HepG2 (cell line): ENCODE results near the gene NOVA2. TPM values are rescaled to one million over a fixed set of nuclear protein-coding genes. Genes with fewer than 3 reads are reported as not detected.

Experiments
- CAMTA2 ChIP-seq: sonication (generic); formaldehyde crosslinking; IDR thresholded peaks from 2 replicates; pipeline ENCODE4 v1.4.0; 2020; ENCODE audit warnings: mild to moderate bottlenecking, missing genetic modification reagents, borderline replicate concordance
- CCDC6 ChIP-seq: sonication (generic); formaldehyde crosslinking; IDR thresholded peaks from 2 replicates; pipeline ENCODE4 v1.8.1; 2022; ENCODE audit warnings: mild to moderate bottlenecking, missing genetic modification reagents, moderate library complexity
- CEBPG ChIP-seq: IDR thresholded peaks from 2 replicates; pipeline ENCODE4 v1.6.1; 2016
- JUNB ChIP-seq: sonication (generic); formaldehyde crosslinking; IDR thresholded peaks from 2 replicates; pipeline ENCODE4 v1.8.0; 2022; ENCODE audit warnings: missing genetic modification reagents, mild to moderate bottlenecking, borderline replicate concordance
- MBD4 ChIP-seq: IDR thresholded peaks from 2 replicates; pipeline ENCODE4 v1.6.1; 2012; ENCODE audit warnings: low read length, inconsistent platforms, borderline replicate concordance
- MYNN ChIP-seq: sonication (generic); formaldehyde crosslinking; IDR thresholded peaks from 2 replicates; pipeline ENCODE4 v1.4.0; 2020; ENCODE audit warnings: mild to moderate bottlenecking, low read depth, missing genetic modification reagents
- NPAS2 ChIP-seq: sonication (generic); formaldehyde crosslinking; IDR thresholded peaks from 2 replicates; pipeline ENCODE4 v1.8.0; 2022; ENCODE audit warnings: mild to moderate bottlenecking, missing genetic modification reagents, borderline replicate concordance
- ONECUT2 ChIP-seq: sonication (generic); formaldehyde crosslinking; IDR thresholded peaks from 2 replicates; pipeline ENCODE4 v1.4.0; 2020; ENCODE audit warnings: missing genetic modification reagents
- SNAI1 ChIP-seq: sonication (generic); formaldehyde crosslinking; IDR thresholded peaks from 2 replicates; pipeline ENCODE4 v1.5.0; 2020; ENCODE audit warnings: mild to moderate bottlenecking, missing genetic modification reagents, borderline replicate concordance
- STAG1 ChIP-seq: sonication (generic); formaldehyde crosslinking; IDR thresholded peaks from 2 replicates; pipeline ENCODE4 v1.4.0; 2020; ENCODE audit warnings: missing genetic modification reagents
- XBP1 ChIP-seq: sonication (generic); formaldehyde crosslinking; IDR thresholded peaks from 2 replicates; pipeline ENCODE4 v1.5.0; 2020; ENCODE audit warnings: missing genetic modification reagents
- ZBTB1 ChIP-seq: sonication (generic); formaldehyde crosslinking; IDR thresholded peaks from 2 replicates; pipeline ENCODE4 v1.4.0; 2020; ENCODE audit warnings: missing genetic modification reagents, borderline replicate concordance
- ZNF430 ChIP-seq: sonication (generic); formaldehyde crosslinking; IDR thresholded peaks from 2 replicates; pipeline ENCODE4 v1.9.0; 2021; ENCODE audit warnings: mild to moderate bottlenecking, missing genetic modification reagents
- ZNF547 ChIP-seq: sonication (generic); formaldehyde crosslinking; IDR thresholded peaks from 2 replicates; pipeline ENCODE4 v1.5.1; 2020; ENCODE audit warnings: mild to moderate bottlenecking, missing genetic modification reagents
- ZNF841 ChIP-seq: sonication (generic); formaldehyde crosslinking; IDR thresholded peaks from 2 replicates; pipeline ENCODE4 v1.8.1; 2023; ENCODE audit warnings: missing genetic modification reagents, borderline replicate concordance
- ZSCAN9 ChIP-seq: IDR thresholded peaks from 2 replicates; pipeline ENCODE4 v1.6.1; 2016; ENCODE audit warnings: borderline replicate concordance
- polyA plus RNA-seq, 8 experiments: library from polyadenylated mRNA; depleted of rRNA in 3 of 8; stranded (reverse) in 7 of 8; unstranded in 1 of 8; fragments of >200 nt; fragmentation: Illumina TruSeq in 4 of 8; extraction: Trizol in 4 of 8; gene quantifications; 2 replicates each; pipeline versions ENCODE4 v1.2.1 to v1.2.3, GENCODE V29; 2011 to 2016; ENCODE audit warnings: low read depth in 4 of 8, missing spikeins in 1 of 8, mixed read lengths in 1 of 8; ENCODE audit not compliant: insufficient read depth in 1 of 8
- total RNA-seq, 5 experiments: library from RNA; depleted of rRNA; stranded (reverse); fragments of >200 nt; fragmentation: Illumina TruSeq; extraction: Trizol; gene quantifications; 2 replicates each; pipeline ENCODE4 v1.2.3, GENCODE V29; 2016; ENCODE audit warnings: low read depth in 1 of 5
- TF ChIP-seq, protein P1 (sequence below): sonication (generic); formaldehyde crosslinking; IDR thresholded peaks from 2 replicates; pipeline ENCODE4 v1.4.0; 2020; ENCODE audit warnings: missing genetic modification reagents, low read depth, mild to moderate bottlenecking, borderline replicate concordance
- TF ChIP-seq, protein P2 (sequence below): sonication (generic); formaldehyde crosslinking; IDR thresholded peaks from 2 replicates; pipeline ENCODE4 v1.5.0; 2020; ENCODE audit warnings: missing genetic modification reagents
- TF ChIP-seq, protein P3 (sequence below): IDR thresholded peaks from 2 replicates; pipeline ENCODE4 v1.6.1; 2012; ENCODE audit warnings: low read depth, low read length, improper control_type of control experiment
- TF ChIP-seq, protein P4 (sequence below): sonication (generic); formaldehyde crosslinking; IDR thresholded peaks from 2 replicates; pipeline ENCODE4 v1.4.0; 2020; ENCODE audit warnings: missing genetic modification reagents
- TF ChIP-seq, protein P5 (sequence below): sonication (generic); formaldehyde crosslinking; IDR thresholded peaks from 2 replicates; pipeline ENCODE4 v1.8.1; 2022; ENCODE audit warnings: mild to moderate bottlenecking, missing genetic modification reagents
- TF ChIP-seq, protein P6 (sequence below): sonication (generic); formaldehyde crosslinking; IDR thresholded peaks from 2 replicates; pipeline ENCODE4 v1.5.1; 2020; ENCODE audit warnings: missing genetic modification reagents, mild to moderate bottlenecking, borderline replicate concordance

NOVA2 gene
- total and polyA plus RNA-seq, 2 of the 13 experiments (the other 11 are each of a cell fraction or from before 2014, with no cell fraction given), result not detected

DNA sequence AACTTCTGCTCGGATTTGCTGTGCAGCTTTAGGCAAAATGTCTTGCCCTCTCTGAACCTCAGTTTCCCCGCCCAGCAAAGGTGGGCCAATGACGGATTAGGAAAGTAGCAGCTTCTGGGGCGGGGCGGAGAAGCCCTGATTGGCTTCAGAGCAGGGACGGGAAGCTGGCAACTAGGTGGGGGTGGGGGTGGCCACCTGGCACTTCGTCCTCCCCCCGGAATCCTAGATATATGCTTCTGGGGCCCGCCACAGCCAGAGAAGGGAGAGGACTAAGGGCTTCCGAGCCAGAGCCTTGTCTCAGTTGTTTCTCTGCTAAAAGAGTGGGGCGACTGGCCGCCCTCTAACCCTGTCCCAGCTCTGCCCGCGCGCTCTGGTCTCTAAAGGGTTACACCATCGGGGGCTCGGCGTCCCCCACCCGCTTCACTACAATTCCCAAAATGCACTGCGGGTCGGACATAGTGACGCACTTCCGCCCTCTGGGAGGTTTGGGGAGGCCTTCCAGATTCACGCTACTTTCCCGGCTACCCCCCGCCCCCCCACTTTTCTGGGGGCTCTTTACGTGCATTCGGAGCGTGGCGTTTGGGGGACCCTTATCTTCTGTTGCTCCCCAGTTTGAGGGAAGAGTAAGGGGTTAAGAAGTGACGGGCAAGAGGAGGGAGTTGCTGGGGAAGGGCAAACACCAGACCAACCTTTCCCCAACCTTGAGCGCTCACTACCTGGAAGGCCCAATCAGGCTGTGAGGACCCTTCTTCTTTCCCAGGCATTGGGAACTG, 87.1 kb downstream of the NOVA2 start (continued):
- TF ChIP-seq SNAI1 (no peak; the same call in 1 of the 2 replicates), CCDC6 (CRISPR knock-in tag) (no peak), STAG1 (no peak; the same call in 1 of the 2 replicates), JUNB (CRISPR knock-in tag) (no peak), MBD4 (no peak), ZNF841 (CRISPR knock-in tag) (no peak), ZBTB1 (CRISPR knock-in tag) (no peak), ZSCAN9 (no peak; the same call in 1 of the 2 replicates), ZNF547 (CRISPR knock-in tag) (no peak), ZNF430 (CRISPR knock-in tag) (peak; percentile 79; the same call in 1 of the 2 replicates), NPAS2 (no peak), MYNN (CRISPR knock-in tag) (no peak), XBP1 (CRISPR knock-in tag) (no peak), ONECUT2 (CRISPR knock-in tag) (no peak), CEBPG (CRISPR knock-in tag) (0 out of 2 replicates have a peak, but pooled peaks have one; percentile 23), CAMTA2 (CRISPR knock-in tag) (no peak)
- TF ChIP-seq, protein P1, sequence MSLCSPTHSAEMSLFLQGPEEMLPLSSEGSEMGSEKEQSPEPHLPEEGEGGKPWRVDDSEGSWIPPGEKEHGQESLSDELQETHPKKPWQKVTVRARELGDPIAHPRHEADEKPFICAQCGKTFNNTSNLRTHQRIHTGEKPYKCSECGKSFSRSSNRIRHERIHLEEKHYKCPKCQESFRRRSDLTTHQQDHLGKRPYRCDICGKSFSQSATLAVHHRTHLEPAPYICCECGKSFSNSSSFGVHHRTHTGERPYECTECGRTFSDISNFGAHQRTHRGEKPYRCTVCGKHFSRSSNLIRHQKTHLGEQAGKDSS (CRISPR knock-in tag), result no peak; the same call in 1 of the 2 replicates
- TF ChIP-seq, protein P2, sequence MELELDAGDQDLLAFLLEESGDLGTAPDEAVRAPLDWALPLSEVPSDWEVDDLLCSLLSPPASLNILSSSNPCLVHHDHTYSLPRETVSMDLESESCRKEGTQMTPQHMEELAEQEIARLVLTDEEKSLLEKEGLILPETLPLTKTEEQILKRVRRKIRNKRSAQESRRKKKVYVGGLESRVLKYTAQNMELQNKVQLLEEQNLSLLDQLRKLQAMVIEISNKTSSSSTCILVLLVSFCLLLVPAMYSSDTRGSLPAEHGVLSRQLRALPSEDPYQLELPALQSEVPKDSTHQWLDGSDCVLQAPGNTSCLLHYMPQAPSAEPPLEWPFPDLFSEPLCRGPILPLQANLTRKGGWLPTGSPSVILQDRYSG, result no peak
- TF ChIP-seq, protein P3, sequence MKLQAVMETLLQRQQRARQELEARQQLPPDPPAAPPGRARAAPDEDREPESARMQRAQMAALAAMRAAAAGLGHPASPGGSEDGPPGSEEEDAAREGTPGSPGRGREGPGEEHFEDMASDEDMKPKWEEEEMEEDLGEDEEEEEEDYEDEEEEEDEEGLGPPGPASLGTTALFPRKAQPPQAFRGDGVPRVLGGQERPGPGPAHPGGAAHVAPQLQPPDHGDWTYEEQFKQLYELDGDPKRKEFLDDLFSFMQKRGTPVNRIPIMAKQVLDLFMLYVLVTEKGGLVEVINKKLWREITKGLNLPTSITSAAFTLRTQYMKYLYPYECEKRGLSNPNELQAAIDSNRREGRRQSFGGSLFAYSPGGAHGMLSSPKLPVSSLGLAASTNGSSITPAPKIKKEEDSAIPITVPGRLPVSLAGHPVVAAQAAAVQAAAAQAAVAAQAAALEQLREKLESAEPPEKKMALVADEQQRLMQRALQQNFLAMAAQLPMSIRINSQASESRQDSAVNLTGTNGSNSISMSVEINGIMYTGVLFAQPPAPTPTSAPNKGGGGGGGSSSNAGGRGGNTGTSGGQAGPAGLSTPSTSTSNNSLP, result no peak
- TF ChIP-seq, protein P4, sequence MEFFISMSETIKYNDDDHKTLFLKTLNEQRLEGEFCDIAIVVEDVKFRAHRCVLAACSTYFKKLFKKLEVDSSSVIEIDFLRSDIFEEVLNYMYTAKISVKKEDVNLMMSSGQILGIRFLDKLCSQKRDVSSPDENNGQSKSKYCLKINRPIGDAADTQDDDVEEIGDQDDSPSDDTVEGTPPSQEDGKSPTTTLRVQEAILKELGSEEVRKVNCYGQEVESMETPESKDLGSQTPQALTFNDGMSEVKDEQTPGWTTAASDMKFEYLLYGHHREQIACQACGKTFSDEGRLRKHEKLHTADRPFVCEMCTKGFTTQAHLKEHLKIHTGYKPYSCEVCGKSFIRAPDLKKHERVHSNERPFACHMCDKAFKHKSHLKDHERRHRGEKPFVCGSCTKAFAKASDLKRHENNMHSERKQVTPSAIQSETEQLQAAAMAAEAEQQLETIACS, result no peak
- TF ChIP-seq, protein P5, sequence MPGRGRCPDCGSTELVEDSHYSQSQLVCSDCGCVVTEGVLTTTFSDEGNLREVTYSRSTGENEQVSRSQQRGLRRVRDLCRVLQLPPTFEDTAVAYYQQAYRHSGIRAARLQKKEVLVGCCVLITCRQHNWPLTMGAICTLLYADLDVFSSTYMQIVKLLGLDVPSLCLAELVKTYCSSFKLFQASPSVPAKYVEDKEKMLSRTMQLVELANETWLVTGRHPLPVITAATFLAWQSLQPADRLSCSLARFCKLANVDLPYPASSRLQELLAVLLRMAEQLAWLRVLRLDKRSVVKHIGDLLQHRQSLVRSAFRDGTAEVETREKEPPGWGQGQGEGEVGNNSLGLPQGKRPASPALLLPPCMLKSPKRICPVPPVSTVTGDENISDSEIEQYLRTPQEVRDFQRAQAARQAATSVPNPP (CRISPR knock-in tag), result no peak
- TF ChIP-seq, protein P6, sequence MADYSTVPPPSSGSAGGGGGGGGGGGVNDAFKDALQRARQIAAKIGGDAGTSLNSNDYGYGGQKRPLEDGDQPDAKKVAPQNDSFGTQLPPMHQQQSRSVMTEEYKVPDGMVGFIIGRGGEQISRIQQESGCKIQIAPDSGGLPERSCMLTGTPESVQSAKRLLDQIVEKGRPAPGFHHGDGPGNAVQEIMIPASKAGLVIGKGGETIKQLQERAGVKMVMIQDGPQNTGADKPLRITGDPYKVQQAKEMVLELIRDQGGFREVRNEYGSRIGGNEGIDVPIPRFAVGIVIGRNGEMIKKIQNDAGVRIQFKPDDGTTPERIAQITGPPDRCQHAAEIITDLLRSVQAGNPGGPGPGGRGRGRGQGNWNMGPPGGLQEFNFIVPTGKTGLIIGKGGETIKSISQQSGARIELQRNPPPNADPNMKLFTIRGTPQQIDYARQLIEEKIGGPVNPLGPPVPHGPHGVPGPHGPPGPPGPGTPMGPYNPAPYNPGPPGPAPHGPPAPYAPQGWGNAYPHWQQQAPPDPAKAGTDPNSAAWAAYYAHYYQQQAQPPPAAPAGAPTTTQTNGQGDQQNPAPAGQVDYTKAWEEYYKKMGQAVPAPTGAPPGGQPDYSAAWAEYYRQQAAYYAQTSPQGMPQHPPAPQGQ (CRISPR knock-in tag), result no peak
